ENCODE results near the gene CC2D2A.
"Not testable (repeated sequence)": the region's sequence is repeated elsewhere in the genome, so short reads cannot be mapped to it uniquely, and the experiment has no call there.

CC2D2A gene

GRCh38 chr4:15470128-15470475 lies 420 bp downstream of the CC2D2A start:
- no peak for DNase-seq

DNA sequence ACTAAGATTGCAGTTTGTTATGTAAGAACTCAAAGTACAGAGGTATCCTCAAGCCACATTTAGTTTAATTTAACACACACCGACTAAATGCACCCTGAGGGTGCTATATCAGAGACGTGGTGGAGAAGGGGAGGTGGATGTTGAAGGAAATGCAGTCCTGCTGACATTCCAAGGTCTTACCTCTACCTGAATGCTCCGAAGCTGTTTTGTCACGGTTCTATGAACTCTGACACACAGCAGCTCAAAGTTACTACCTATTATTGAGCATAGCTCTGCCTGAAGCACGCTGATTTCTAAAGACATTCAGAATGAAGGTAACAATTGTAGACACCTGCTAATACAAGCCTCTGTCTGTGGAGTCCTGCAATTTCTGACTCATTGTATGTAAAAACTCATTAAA lies 6.7 kb downstream of the CC2D2A start:
- no peak for DNase-seq

DNA sequence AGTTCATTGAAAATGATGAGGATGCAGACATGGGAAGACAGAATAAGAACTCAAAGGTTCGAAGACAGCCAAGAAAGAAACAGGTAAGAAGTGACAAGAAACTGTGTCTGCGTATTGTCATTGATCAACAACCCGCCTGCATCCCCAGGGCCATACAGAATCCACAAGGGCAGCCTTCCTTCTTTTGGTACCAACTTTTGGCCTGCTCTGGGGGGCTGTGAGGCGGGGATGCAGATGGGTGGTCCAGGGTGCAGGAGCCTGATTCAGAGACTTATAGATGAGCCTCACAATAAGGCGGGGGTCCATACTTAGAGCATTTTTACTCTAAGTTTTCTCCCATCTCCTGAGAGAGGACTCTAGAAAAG lies 9.0 kb downstream of the CC2D2A start:
- no peak for DNase-seq

GRCh38 chr4:15479089-15479912 lies 9.6 kb downstream of the CC2D2A start:
- peak; percentile 49 for DNase-seq

DNA sequence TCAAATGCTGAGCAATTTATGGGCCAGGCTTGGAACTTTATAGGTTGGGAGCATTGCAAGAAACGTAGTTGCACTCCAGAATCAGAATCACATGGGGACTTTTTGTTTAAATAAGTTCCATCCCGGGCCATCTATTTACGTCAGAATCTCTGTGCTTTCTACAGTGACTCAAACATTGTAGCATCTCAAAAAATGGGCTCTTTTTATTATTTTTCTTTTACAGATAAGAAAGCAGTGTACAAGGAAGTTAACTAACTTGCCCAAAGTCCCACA lies 10.2 kb downstream of the CC2D2A start:
- no peak for DNase-seq

DNA sequence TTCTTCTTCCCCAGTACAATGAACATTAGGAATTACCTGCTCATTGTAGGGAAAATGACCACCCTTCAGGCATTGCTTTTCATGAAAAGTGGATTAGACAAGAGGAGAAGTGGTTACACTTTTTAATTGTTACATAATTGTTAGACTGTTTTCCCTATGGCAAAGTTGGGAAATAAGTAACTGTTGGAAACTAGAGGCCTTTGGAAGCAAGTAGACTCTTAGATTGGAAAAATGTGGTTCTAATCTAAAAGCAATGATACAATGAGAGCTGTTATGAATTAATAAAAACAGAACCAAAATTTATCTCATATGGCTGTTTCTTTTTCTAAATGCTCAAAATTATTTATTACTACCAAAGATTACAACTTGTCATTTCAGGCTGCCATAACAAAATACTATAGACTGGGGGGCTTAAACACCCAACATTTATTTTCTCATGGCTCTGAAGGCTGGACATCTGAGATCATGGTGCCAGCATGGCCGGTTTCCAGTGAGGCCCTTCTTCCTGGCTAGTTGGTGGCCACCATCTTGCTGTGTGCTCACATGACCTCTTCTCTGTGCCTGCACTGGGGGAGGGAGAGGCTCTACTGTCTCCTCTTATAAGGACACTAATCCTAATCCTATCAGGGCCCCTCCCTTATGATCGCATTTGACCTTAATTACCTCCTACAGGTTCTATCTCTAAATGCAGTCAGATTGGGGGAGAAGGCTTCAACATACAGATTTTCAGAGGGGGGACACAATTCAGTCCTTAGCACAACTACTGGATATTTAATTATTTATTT lies 12.5 kb downstream of the CC2D2A start:
- no peak for DNase-seq

DNA sequence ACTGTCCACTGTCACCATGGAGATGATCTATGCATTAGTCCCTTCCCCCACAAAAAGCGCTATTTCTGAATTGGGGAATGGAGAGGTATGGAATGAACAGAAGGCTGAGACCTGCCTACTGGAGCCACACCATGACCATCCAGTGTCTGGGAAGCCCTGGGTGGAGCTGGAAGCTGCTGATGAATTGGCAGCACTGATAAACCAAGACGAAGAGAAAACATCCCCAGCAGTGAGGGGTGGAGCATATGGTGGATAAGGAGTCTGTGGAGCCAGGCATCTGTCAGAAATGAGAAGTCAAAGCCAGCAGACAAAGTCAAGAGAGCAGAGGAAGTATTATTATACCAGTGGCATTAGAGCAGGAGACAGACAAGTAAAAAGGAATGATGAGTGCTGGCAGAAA lies 13.2 kb downstream of the CC2D2A start:
- DNase-seq = no peak

DNA sequence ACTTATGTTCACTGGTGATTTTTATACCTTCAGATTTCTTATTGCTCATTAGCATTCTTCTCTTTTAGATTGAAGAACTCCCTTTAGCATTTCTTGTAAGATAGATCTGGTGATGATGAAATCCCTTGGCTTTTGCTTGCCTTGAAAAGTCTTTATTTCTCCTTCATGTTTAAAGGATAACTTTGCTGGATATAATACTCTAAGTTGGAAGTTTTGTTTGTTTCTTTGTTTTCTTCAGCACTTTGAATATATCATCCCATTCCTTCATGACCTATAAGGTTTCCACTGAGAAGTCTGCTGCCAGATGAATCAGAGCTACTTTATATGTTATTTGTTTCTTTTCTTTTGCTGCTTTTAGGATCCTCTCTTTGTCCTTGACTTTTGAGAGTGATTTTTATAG lies 18.5 kb downstream of the CC2D2A start:
- DNase-seq = no peak

DNA sequence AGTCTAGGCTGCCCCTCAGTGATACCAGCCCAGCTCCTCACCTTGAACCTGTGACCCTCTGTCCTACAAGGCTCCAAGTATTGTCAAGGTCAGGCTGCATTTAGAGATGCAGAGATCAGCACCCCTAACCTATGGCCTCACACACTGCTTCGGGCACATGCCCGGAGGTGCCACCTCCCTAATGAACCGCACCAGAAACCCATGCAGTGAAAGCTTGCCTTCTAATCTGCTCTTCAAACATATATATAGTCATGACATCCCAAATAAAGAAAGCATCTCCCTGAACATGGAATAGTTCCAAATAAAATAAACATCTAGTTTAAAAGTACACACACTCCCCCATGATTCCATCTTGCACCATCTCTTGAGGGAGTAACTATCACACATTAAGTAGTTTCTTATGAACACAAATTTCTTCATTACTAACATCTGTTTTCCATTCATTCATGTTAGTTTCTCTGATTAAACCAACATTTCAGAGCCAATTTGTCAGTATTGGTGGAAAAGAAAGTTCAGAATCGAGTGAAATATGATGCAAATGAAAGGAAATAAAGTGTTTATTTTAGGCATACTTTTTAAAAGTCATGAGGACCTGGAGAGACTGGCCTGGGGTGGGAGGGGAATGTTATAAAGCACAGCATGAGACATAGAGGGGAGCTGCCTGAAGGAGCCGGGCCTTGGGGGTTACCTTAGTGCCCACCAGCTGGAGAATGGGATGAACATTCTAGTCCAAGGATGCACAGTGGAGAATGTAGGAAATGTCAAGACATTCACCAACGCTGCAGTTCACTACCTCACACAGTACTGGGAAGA lies 19.2 kb downstream of the CC2D2A start:
- no peak for DNase-seq

DNA sequence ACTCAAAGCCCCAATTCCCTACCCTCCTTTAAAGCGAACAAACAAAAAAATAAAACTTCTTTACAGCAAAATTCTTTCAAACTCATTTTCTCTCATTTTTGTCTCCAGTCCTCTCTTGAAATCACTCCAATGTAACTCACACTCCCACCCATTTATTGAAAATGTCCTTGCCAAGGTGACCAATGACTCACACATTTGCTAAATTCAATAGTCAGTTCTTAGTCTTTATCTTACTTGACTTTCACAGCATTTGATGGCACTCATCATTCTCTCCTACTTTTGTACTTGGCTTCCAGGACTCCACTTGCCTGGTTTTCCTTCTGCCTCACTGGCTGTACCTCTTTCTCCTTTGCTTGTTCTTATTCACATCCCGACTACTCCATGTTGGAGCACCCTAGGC lies 19.9 kb downstream of the CC2D2A start:
- DNase-seq = no peak

GRCh38 chr4:15493411-15493810 lies 23.7 kb downstream of the CC2D2A start:
- no peak for DNase-seq

- DNase-seq = no peak
Measured at GRCh38 chr4:15495621-15496020, 25.9 kb downstream of the CC2D2A start.

GRCh38 chr4:15498356-15498755 lies 28.7 kb downstream of the CC2D2A start:
- no peak for DNase-seq

DNA sequence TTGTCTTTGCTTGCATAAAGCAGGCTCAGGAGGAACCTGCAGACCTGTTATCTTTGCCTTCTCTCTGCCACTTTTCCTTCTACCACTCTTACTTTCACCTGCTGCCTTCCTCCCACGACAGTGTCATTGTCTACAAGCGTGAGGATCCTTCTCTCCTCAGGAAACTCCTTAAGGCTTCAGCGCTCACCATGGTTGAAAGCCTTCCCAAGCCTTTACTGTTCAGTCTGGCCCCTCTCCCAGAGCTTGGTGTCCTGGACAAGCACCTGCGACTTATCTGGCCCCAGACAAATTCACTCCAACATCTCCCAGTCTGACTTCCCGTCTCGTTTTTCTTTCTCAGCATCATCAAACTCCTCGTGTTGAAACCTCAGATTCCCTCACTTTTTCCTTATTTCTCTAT lies 31.0 kb downstream of the CC2D2A start:
- no peak for DNase-seq

- no peak for DNase-seq
Measured at GRCh38 chr4:15501941-15502340, 32.3 kb downstream of the CC2D2A start.

GRCh38 chr4:15502384-15502783 lies 32.7 kb downstream of the CC2D2A start:
- no peak for DNase-seq

- DNase-seq = no peak
Measured at GRCh38 chr4:15504041-15504440, 34.4 kb downstream of the CC2D2A start.

DNA sequence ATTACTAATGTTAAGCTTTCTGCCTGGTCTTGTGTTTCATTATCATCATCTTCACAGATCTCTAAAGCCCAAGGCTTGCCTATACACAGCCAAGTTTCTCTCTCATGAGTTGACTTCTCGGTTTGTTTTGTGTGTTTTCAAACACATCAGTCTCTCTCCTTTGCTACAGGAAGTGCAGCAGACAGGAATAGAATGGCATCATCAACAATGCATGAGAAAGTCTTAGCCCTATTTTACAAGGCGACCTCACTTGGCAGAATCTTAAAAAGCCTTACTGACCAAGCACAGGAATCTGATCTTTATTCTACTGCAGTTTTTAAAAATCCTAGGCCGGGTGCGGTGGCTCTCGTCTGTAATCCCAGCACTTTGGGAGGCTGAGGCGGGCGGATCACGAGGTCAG lies 36.8 kb downstream of the CC2D2A start:
- DNase-seq = no peak

DNA sequence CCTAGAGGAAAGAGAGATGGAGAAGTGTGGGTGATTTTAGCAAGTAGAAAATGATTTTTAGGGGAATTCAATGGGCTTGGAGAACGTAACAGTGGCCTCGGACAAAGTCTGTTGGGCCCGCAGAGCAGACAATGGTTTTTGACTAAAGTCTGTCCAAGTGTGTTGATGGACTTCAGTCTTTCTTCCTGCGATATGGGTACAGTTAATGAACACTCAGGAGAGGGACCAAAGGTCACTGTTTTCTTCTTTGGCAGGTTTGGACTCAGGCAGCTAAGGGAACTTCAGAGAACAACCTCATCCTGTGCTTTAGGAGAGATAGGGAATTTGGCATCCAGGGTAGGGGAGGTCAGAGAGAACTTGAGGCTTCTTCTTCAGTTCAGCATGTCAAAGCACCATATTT lies 38.0 kb downstream of the CC2D2A start:
- DNase-seq = no peak

DNA sequence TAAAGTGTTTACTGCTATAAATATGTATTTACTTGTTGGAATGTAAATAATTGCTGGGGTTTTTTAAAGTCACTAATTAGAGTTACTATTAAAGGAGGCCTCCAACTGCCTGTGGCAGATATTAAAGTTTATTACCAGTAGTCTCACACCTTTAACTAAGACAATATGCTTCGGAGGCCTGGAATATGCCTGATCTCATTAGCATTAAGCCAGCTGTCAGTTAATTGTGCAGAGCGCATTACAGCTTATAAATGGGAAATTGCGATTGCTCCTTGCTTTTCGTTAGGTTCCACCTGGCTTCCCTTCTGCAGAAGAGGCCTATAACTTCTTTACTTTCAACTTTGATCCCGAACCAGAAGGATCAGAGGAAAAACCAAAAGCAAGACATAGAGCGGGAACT lies 41.3 kb downstream of the CC2D2A start:
- no peak for DNase-seq

GRCh38 chr4:15513545-15513944 lies 43.9 kb downstream of the CC2D2A start:
- DNase-seq = no peak

- DNase-seq = no peak
Measured at GRCh38 chr4:15515106-15515505, 45.4 kb downstream of the CC2D2A start.

- DNase-seq = no peak
Measured at GRCh38 chr4:15516494-15516893, 46.8 kb downstream of the CC2D2A start.

- DNase-seq = not testable (repeated sequence)
Measured at GRCh38 chr4:15517681-15518080, 48.0 kb downstream of the CC2D2A start.

All from NCI-H748 treated with DMSO at 0.1 percent for 48 hours (cell line).